ENCODE results near the gene EGR2. TPM values are rescaled to one million over a fixed set of nuclear protein-coding genes. Genes with fewer than 3 reads are reported as not detected.

EGR2 gene
- polyA plus RNA-seq, 1 donor from 2014 or later = 1.7 TPM

GRCh38 chr10:62766386-62766785 lies 49.8 kb downstream of the EGR2 start:
- Histone ChIP-seq H3K79me2 (replicated peaks; ENCODE audit: insufficient read depth, low read length) (no peaks in the 10 kb centered on the region), H3K9me2 (ENCODE audit: insufficient read depth, low read length) (no peaks in the 10 kb centered on the region), H3K27ac (ENCODE audit: low read length) (no peak overlapping the region), H3K9me3 (ENCODE audit: low read length) (no peaks in the 10 kb centered on the region), H3F3A (ENCODE audit: insufficient read depth, low read length, poor library complexity, severe bottlenecking) (no peaks in the 10 kb centered on the region), H3K9ac (ENCODE audit: low read length) (no peak overlapping the region), H2AFZ (ENCODE audit: low read depth, low read length) (no peak overlapping the region), H4K20me1 (ENCODE audit: insufficient read depth) (no peaks in the 10 kb centered on the region), H3K4me2 (ENCODE audit: low read length) (no peak overlapping the region), H3K4me3 (ENCODE audit: low read length) (no peak overlapping the region), H3K27me3 (ENCODE audit: insufficient read depth, low read depth, low read length) (no peaks in the 10 kb centered on the region), H3K36me3 (ENCODE audit: insufficient read depth, low read length) (no peaks in the 10 kb centered on the region)
- no peak for TF ChIP-seq CTCF (IDR thresholded peaks at IDR 0.05; ENCODE audit: poor library complexity, severe bottlenecking)
- TF ChIP-seq SMC3 (conservative IDR thresholded peaks at IDR 0.05; ENCODE audit: poor library complexity) = no peak
- no peak for TF ChIP-seq TAF1 (IDR thresholded peaks at IDR 0.05; ENCODE audit: low read depth)
- no peak for TF ChIP-seq RAD21 (conservative IDR thresholded peaks at IDR 0.05)
- TF ChIP-seq, protein P1, sequence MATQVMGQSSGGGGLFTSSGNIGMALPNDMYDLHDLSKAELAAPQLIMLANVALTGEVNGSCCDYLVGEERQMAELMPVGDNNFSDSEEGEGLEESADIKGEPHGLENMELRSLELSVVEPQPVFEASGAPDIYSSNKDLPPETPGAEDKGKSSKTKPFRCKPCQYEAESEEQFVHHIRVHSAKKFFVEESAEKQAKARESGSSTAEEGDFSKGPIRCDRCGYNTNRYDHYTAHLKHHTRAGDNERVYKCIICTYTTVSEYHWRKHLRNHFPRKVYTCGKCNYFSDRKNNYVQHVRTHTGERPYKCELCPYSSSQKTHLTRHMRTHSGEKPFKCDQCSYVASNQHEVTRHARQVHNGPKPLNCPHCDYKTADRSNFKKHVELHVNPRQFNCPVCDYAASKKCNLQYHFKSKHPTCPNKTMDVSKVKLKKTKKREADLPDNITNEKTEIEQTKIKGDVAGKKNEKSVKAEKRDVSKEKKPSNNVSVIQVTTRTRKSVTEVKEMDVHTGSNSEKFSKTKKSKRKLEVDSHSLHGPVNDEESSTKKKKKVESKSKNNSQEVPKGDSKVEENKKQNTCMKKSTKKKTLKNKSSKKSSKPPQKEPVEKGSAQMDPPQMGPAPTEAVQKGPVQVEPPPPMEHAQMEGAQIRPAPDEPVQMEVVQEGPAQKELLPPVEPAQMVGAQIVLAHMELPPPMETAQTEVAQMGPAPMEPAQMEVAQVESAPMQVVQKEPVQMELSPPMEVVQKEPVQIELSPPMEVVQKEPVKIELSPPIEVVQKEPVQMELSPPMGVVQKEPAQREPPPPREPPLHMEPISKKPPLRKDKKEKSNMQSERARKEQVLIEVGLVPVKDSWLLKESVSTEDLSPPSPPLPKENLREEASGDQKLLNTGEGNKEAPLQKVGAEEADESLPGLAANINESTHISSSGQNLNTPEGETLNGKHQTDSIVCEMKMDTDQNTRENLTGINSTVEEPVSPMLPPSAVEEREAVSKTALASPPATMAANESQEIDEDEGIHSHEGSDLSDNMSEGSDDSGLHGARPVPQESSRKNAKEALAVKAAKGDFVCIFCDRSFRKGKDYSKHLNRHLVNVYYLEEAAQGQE (IDR thresholded peaks at IDR 0.05; ENCODE audit: borderline replicate concordance) = no peak
- TF ChIP-seq POLR2AphosphoS5 (IDR thresholded peaks at IDR 0.05) = no peak
- TF ChIP-seq EP300 (conservative IDR thresholded peaks at IDR 0.05; ENCODE audit: poor library complexity, severe bottlenecking) = no peak
- no peak for TF ChIP-seq MXI1 (conservative IDR thresholded peaks at IDR 0.05; ENCODE audit: poor library complexity, severe bottlenecking)
- no peak for TF ChIP-seq EZH2 (IDR thresholded peaks at IDR 0.05; ENCODE audit: borderline replicate concordance, insufficient read depth, low read length, poor library complexity, severe bottlenecking)

GRCh38 chr10:62765726-62766125 lies 50.4 kb downstream of the EGR2 start:
- Histone ChIP-seq H2AFZ (ENCODE audit: low read depth, low read length) (no peak overlapping the region), H3K27me3 (ENCODE audit: insufficient read depth, low read depth, low read length) (no peaks in the 10 kb centered on the region), H4K20me1 (ENCODE audit: insufficient read depth) (no peaks in the 10 kb centered on the region), H3K9me3 (ENCODE audit: low read length) (no peaks in the 10 kb centered on the region), H3K9me2 (ENCODE audit: insufficient read depth, low read length) (no peaks in the 10 kb centered on the region), H3K36me3 (ENCODE audit: insufficient read depth, low read length) (no peaks in the 10 kb centered on the region), H3K9ac (ENCODE audit: low read length) (no peak overlapping the region), H3K79me2 (replicated peaks; ENCODE audit: insufficient read depth, low read length) (no peaks in the 10 kb centered on the region), H3F3A (ENCODE audit: insufficient read depth, low read length, poor library complexity, severe bottlenecking) (no peaks in the 10 kb centered on the region), H3K4me3 (ENCODE audit: low read length) (no peak overlapping the region), H3K27ac (ENCODE audit: low read length) (no peak overlapping the region), H3K4me2 (ENCODE audit: low read length) (no peak overlapping the region)
- no peak for TF ChIP-seq EZH2 (IDR thresholded peaks at IDR 0.05; ENCODE audit: borderline replicate concordance, insufficient read depth, low read length, poor library complexity, severe bottlenecking)
- no peak for TF ChIP-seq CTCF (IDR thresholded peaks at IDR 0.05; ENCODE audit: poor library complexity, severe bottlenecking)
- TF ChIP-seq, protein P1 (IDR thresholded peaks at IDR 0.05; ENCODE audit: borderline replicate concordance) = no peak
- no peak for TF ChIP-seq SMC3 (conservative IDR thresholded peaks at IDR 0.05; ENCODE audit: poor library complexity)
- no peak for TF ChIP-seq POLR2AphosphoS5 (IDR thresholded peaks at IDR 0.05)
- no peak for TF ChIP-seq TAF1 (IDR thresholded peaks at IDR 0.05; ENCODE audit: low read depth)
- no peak for TF ChIP-seq MXI1 (conservative IDR thresholded peaks at IDR 0.05; ENCODE audit: poor library complexity, severe bottlenecking)
- no peak for TF ChIP-seq RAD21 (conservative IDR thresholded peaks at IDR 0.05)
- no peak for TF ChIP-seq EP300 (conservative IDR thresholded peaks at IDR 0.05; ENCODE audit: poor library complexity, severe bottlenecking)

All from neural cell (in vitro differentiated cells).